Measurements from ENCODE around the gene PCNX2.

The PCNX2 gene

GRCh38 chr1:233293556-233294446, 1.7 kb downstream of the PCNX2 start:
- TF ChIP-seq CTCF (IDR thresholded peaks at IDR 0.05; ENCODE audit: low read depth, low read length), result no peak
- H3K4me3 ChIP-seq (ENCODE audit: low read depth, low read length), result no peak overlapping the region; the same call in 1 of the 2 replicates

DNA sequence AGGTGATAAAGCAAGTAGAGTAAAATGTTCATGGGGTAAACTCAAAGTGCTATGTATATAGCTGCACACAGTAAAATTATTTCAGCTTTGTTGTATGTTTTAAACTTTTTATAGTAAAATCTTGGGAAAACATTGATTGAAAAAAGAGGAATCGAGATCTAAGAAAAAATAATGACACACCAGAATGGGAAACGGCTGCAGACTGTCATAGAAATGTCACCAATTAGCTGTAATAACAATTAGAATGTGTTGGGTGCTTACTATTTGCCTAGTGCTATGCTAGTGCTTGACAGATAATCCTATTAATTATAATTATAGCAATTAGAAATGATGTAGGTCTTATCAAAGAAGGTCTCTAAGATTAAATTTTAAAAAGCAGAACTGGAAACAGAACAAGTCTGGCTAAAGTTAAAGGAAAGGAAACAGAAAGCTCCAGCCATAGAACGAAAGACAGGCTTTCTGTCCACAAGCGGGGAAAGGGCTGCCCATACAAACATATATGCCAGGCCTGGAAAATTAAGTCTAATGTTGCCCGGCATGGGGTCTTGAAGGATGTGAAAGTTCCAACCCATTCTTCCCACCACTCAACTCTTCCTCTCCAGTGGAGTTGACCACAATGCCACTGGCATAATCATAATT, 5.0 kb downstream of the PCNX2 start:
- no peak overlapping the region for H3K4me3 ChIP-seq (ENCODE audit: low read depth, low read length)
- TF ChIP-seq CTCF (IDR thresholded peaks at IDR 0.05; ENCODE audit: low read depth, low read length), result no peak

DNA sequence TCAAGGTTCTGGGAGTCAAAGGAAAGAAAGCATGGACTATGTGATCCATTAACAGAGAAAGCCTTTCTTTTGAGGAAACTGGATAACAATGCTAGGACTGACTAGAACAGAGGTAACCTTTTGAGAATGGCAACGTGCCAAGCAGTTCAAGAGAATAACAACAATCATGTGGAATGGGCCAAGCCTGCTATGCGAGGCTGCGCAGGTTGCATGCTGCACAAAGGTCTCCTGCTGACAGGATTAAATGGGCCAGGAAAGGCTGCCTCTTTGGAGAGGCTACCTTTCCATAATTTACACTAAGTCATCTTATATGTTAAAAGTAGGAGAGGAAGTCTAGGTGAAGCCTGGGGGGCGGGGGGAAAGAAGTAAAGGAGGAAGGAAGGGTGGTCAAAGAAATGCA, 5.8 kb downstream of the PCNX2 start:
- TF ChIP-seq CTCF (IDR thresholded peaks at IDR 0.05; ENCODE audit: low read depth, low read length), result no peak
- no peak overlapping the region for H3K4me3 ChIP-seq (ENCODE audit: low read depth, low read length)

DNA sequence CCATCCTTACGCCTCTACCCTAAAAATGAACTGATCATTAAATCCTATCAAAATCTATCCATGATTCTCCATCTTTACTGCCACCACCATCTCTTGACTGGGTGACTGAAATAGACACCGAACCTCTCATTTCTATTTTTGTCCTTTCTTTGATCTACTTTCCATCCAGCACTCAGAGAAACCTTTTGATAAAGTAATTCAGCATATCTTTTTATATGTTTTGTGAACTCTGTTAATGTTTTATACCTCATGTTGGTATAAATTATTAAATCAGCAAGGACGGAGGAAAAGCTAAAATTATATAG, 13.0 kb downstream of the PCNX2 start:
- no peak for TF ChIP-seq CTCF (IDR thresholded peaks at IDR 0.05; ENCODE audit: low read depth, low read length)
- H3K4me3 ChIP-seq (ENCODE audit: low read depth, low read length), result no peak overlapping the region

GRCh38 chr1:233281711-233282581, 13.6 kb downstream of the PCNX2 start:
- no peak for TF ChIP-seq CTCF (IDR thresholded peaks at IDR 0.05; ENCODE audit: low read depth, low read length)
- H3K4me3 ChIP-seq (ENCODE audit: low read depth, low read length), result no peak overlapping the region

GRCh38 chr1:233279971-233280370, 15.6 kb downstream of the PCNX2 start:
- no peak for TF ChIP-seq CTCF (IDR thresholded peaks at IDR 0.05; ENCODE audit: low read depth, low read length)
- no peak overlapping the region for H3K4me3 ChIP-seq (ENCODE audit: low read depth, low read length)
